GM10248 (cell line): ENCODE data around the gene LDLRAD3.

Experiments used
- CTCF ChIA-PET: fragments of 300-600 bp; sonication (Branson Sonifier 250); formaldehyde crosslinking; extraction: SDS; loops from one replicate; lab custom pipeline; 2021; ENCODE audit warnings: antibody characterized with exemption; lab: Yijun Ruan, JAX
- POLR2A ChIA-PET: fragments of 350-650 bp; sonication (Branson Sonifier 250); formaldehyde crosslinking; extraction: SDS; loops from one replicate; lab custom pipeline; 2020; ENCODE audit warnings: antibody characterized with exemption; lab: Yijun Ruan, JAX
- DNase-seq: peaks from one replicate; pipeline ENCODE4 v3.0.0; 2012; ENCODE audit errors: extremely low spot score
- CTCF ChIP-seq: IDR thresholded peaks from 2 replicates; pipeline ENCODE4 v1.5.1; 2012; ENCODE audit warnings: mild to moderate bottlenecking, low read depth; ENCODE audit errors: extremely low read depth, missing control alignments, control extremely low read depth

The LDLRAD3 gene

GRCh38 chr11:35943713-35944502 lies at the start of gene LDLRAD3:
TSS of gene LDLRAD3 (plus strand) at chr11:35944062. CDS start at chr11:35944099, 37 bp downstream.
- peak; percentile 84 for DNase-seq
- CTCF ChIA-PET: no interaction called here
- no peak for TF ChIP-seq CTCF
- POLR2A ChIA-PET: no interaction called here

- DNase-seq: no peak
- ChIA-PET POLR2A (no interaction called here), CTCF (interaction anchor here (2.1 kb wide), 1 partner anchor 75 kb away, joined by 5 read pairs; no protein-coding TSS in a partner anchor)
- TF ChIP-seq CTCF: no peak
Measured at GRCh38 chr11:35897019-35897418, 46.8 kb upstream of the LDLRAD3 start.

- ChIA-PET POLR2A (no interaction called here), CTCF (interaction anchor here (1.4 to 1.7 kb wide), 2 partner anchors 13 to 81 kb away, joined by 3 to 4 read pairs; no protein-coding TSS in a partner anchor)
- TF ChIP-seq CTCF: no peak
- DNase-seq: no peak
Measured at GRCh38 chr11:35902961-35903360, 40.9 kb upstream of the LDLRAD3 start.

- no peak for TF ChIP-seq CTCF
- ChIA-PET CTCF (interaction anchor here (2.1 to 2.6 kb wide), 2 partner anchors 12 to 13 kb away, joined by 5 read pairs; no protein-coding TSS in a partner anchor), POLR2A (no interaction called here)
- DNase-seq: no peak
Measured at GRCh38 chr11:35905646-35906276, 38.1 kb upstream of the LDLRAD3 start.

GRCh38 chr11:35906277-35906661 lies 37.6 kb upstream of the LDLRAD3 start:
- TF ChIP-seq CTCF: no peak
- no peak for DNase-seq
- ChIA-PET POLR2A (no interaction called here), CTCF (interaction anchor here (2.1 to 2.6 kb wide), 2 partner anchors 13 kb away, joined by 5 read pairs; no protein-coding TSS in a partner anchor)

- no peak for DNase-seq
- POLR2A ChIA-PET: no interaction called here
- no peak for TF ChIP-seq CTCF
- CTCF ChIA-PET: interaction anchor here (2.1 kb wide), 1 partner anchor 12 kb away, joined by 5 read pairs; no protein-coding TSS in a partner anchor
Measured at GRCh38 chr11:35906681-35907080, 37.2 kb upstream of the LDLRAD3 start.
